ENCODE data around the gene ANKZF1. TPM values are rescaled to one million over a fixed set of nuclear protein-coding genes. Genes with fewer than 3 reads are reported as not detected.
"Not testable (repeated sequence)": the region's sequence is repeated elsewhere in the genome, so short reads cannot be mapped to it uniquely, and the experiment has no call there.

ANKZF1 gene
- total RNA-seq, 2 experiments from 2014 or later = 89.4 to 105 TPM

GRCh38 chr2:219258942-219259341 lies 29.3 kb downstream of the ANKZF1 start:
- not testable (repeated sequence) for H3K4me3 Mint-ChIP-seq; H3K36me3 Mint-ChIP-seq; H3K9me3 Mint-ChIP-seq (ENCODE audit: low read depth); DNase-seq; ATAC-seq; H3K27ac Mint-ChIP-seq; H3K4me1 Mint-ChIP-seq
- CTCF ChIA-PET = interaction anchor here (0.7 to 3.3 kb wide), 4 partner anchors 19 to 88 kb away, joined by 3 to 14 read pairs (median 6); no protein-coding TSS in a partner anchor
- peaks cover 17% of the 10 kb centered on the region for H3K27me3 Mint-ChIP-seq

- CTCF ChIA-PET = interaction anchor here (1.1 to 7.1 kb wide), 6 partner anchors 16 to 102 kb away, joined by 3 to 54 read pairs (median 4); partner anchors contain the start of genes ANKZF1, ATG9A, DNAJB2 and GLB1L
- DNase-seq = no peak
- no peaks in the 10 kb centered on the region for H3K36me3 Mint-ChIP-seq
- no peaks in the 10 kb centered on the region for H3K4me1 Mint-ChIP-seq
- H3K27ac Mint-ChIP-seq = no peak overlapping the region
- H3K4me3 Mint-ChIP-seq = no peak overlapping the region
- ATAC-seq = no peak
- H3K9me3 Mint-ChIP-seq (ENCODE audit: low read depth) = no peaks in the 10 kb centered on the region
- H3K27me3 Mint-ChIP-seq = peaks cover 17% of the 10 kb centered on the region
Observed at GRCh38 chr2:219261024-219261855, 31.6 kb downstream of the ANKZF1 start.

- CTCF ChIA-PET = interaction anchor here (1.7 to 7.1 kb wide), 3 partner anchors 11 to 29 kb away, joined by 7 to 54 read pairs (median 11); partner anchors contain the start of genes DNAJB2 and TUBA4A
- no peak for ATAC-seq
- H3K4me3 Mint-ChIP-seq = no peak overlapping the region
- H3K4me1 Mint-ChIP-seq = no peaks in the 10 kb centered on the region
- no peaks in the 10 kb centered on the region for H3K36me3 Mint-ChIP-seq
- H3K9me3 Mint-ChIP-seq (ENCODE audit: low read depth) = no peaks in the 10 kb centered on the region
- H3K27me3 Mint-ChIP-seq = peaks cover 6% of the 10 kb centered on the region
- no peak overlapping the region for H3K27ac Mint-ChIP-seq
- DNase-seq = no peak
Observed at GRCh38 chr2:219266232-219266631, 36.6 kb downstream of the ANKZF1 start.

GRCh38 chr2:219266886-219267285 lies 37.3 kb downstream of the ANKZF1 start:
- Mint-ChIP-seq H3K36me3 (no peaks in the 10 kb centered on the region), H3K27ac (no peak overlapping the region), H3K4me3 (no peak overlapping the region), H3K4me1 (no peaks in the 10 kb centered on the region), H3K27me3 (peaks cover 2% of the 10 kb centered on the region), H3K9me3 (ENCODE audit: low read depth) (no peaks in the 10 kb centered on the region)
- CTCF ChIA-PET = interaction anchor here (1.2 to 4.5 kb wide), 3 partner anchors 11 to 29 kb away, joined by 5 to 16 read pairs (median 11); partner anchors contain the start of genes DNAJB2 and TUBA4A
- no peak for ATAC-seq
- DNase-seq = no peak

- H3K9me3 Mint-ChIP-seq (ENCODE audit: low read depth) = no peaks in the 10 kb centered on the region
- ATAC-seq (no peak), DNase-seq (no peak)
- no peak overlapping the region for H3K27ac Mint-ChIP-seq
- CTCF ChIA-PET = interaction anchor here (2.5 to 4.5 kb wide), 2 partner anchors 10 to 27 kb away, joined by 8 to 16 read pairs; partner anchors contain the start of gene DNAJB2
- H3K4me1 Mint-ChIP-seq = no peaks in the 10 kb centered on the region
- no peak overlapping the region for H3K4me3 Mint-ChIP-seq
- H3K36me3 Mint-ChIP-seq = no peaks in the 10 kb centered on the region
- peaks cover 2% of the 10 kb centered on the region for H3K27me3 Mint-ChIP-seq
Observed at GRCh38 chr2:219268294-219268693, 38.7 kb downstream of the ANKZF1 start.

GRCh38 chr2:219269362-219270054 lies 39.9 kb downstream of the ANKZF1 start:
- no peak overlapping the region for H3K27ac Mint-ChIP-seq
- H3K27me3 Mint-ChIP-seq = peaks cover 2% of the 10 kb centered on the region
- no peaks in the 10 kb centered on the region for H3K9me3 Mint-ChIP-seq (ENCODE audit: low read depth)
- H3K4me1 Mint-ChIP-seq = no peaks in the 10 kb centered on the region
- no peak for ATAC-seq
- CTCF ChIA-PET = interaction anchor here (1.3 to 4.5 kb wide), 3 partner anchors 9 to 26 kb away, joined by 4 to 16 read pairs (median 8); partner anchors contain the start of gene DNAJB2
- H3K4me3 Mint-ChIP-seq = no peak overlapping the region
- DNase-seq = no peak
- no peaks in the 10 kb centered on the region for H3K36me3 Mint-ChIP-seq

GRCh38 chr2:219270055-219270372 lies 40.4 kb downstream of the ANKZF1 start:
- H3K36me3 Mint-ChIP-seq = no peaks in the 10 kb centered on the region
- H3K9me3 Mint-ChIP-seq (ENCODE audit: low read depth) = no peaks in the 10 kb centered on the region
- H3K27me3 Mint-ChIP-seq = peaks cover 2% of the 10 kb centered on the region
- H3K4me1 Mint-ChIP-seq = no peaks in the 10 kb centered on the region
- ATAC-seq (no peak), DNase-seq (no peak)
- no peak overlapping the region for H3K4me3 Mint-ChIP-seq
- no peak overlapping the region for H3K27ac Mint-ChIP-seq
- CTCF ChIA-PET = interaction anchor here (0.8 to 4.5 kb wide), 5 partner anchors 8 to 76 kb away, joined by 3 to 16 read pairs (median 4); partner anchors contain the start of gene DNAJB2

- no peak overlapping the region for H3K4me3 Mint-ChIP-seq
- no peaks in the 10 kb centered on the region for H3K9me3 Mint-ChIP-seq (ENCODE audit: low read depth)
- CTCF ChIA-PET = interaction anchor here (0.9 to 4.5 kb wide), 3 partner anchors 7 to 111 kb away, joined by 3 to 16 read pairs (median 3); partner anchors contain the start of genes DNAJB2 and NHEJ1
- peaks cover 2% of the 10 kb centered on the region for H3K27me3 Mint-ChIP-seq
- H3K27ac Mint-ChIP-seq = no peak overlapping the region
- H3K4me1 Mint-ChIP-seq = no peaks in the 10 kb centered on the region
- no peak for DNase-seq
- ATAC-seq = no peak
- H3K36me3 Mint-ChIP-seq = no peaks in the 10 kb centered on the region
Observed at GRCh38 chr2:219271021-219271420, 41.4 kb downstream of the ANKZF1 start.

- H3K4me1 Mint-ChIP-seq = peaks cover 3% of the 10 kb centered on the region
- H3K27me3 Mint-ChIP-seq = peaks cover 2% of the 10 kb centered on the region
- H3K36me3 Mint-ChIP-seq = no peaks in the 10 kb centered on the region
- no peak for DNase-seq
- H3K27ac Mint-ChIP-seq = no peak overlapping the region
- no peak overlapping the region for H3K4me3 Mint-ChIP-seq
- H3K9me3 Mint-ChIP-seq (ENCODE audit: low read depth) = no peaks in the 10 kb centered on the region
- CTCF ChIA-PET = interaction anchor here (1.3 to 14.8 kb wide), 2 partner anchors 10 to 20 kb away, joined by 3 to 260 read pairs; no protein-coding TSS in a partner anchor
- ATAC-seq = no peak
Observed at GRCh38 chr2:219272356-219272755, 42.8 kb downstream of the ANKZF1 start.

GRCh38 chr2:219272995-219273394 lies 43.4 kb downstream of the ANKZF1 start:
- CTCF ChIA-PET = interaction anchor here (1.0 to 14.8 kb wide), 3 partner anchors 11 to 26 kb away, joined by 3 to 260 read pairs (median 3); no protein-coding TSS in a partner anchor
- H3K27ac Mint-ChIP-seq = no peak overlapping the region
- ATAC-seq (no peak), DNase-seq (no peak)
- H3K36me3 Mint-ChIP-seq = no peaks in the 10 kb centered on the region
- H3K4me1 Mint-ChIP-seq = peaks cover 10% of the 10 kb centered on the region
- peaks cover 2% of the 10 kb centered on the region for H3K27me3 Mint-ChIP-seq
- H3K9me3 Mint-ChIP-seq (ENCODE audit: low read depth) = no peaks in the 10 kb centered on the region
- H3K4me3 Mint-ChIP-seq = no peak overlapping the region

- H3K27me3 Mint-ChIP-seq = peaks cover 2% of the 10 kb centered on the region
- no peak for DNase-seq
- H3K36me3 Mint-ChIP-seq = no peaks in the 10 kb centered on the region
- H3K9me3 Mint-ChIP-seq (ENCODE audit: low read depth) = no peaks in the 10 kb centered on the region
- no peak overlapping the region for H3K27ac Mint-ChIP-seq
- H3K4me1 Mint-ChIP-seq = peaks cover 19% of the 10 kb centered on the region
- CTCF ChIA-PET = interaction anchor here (1.0 to 14.8 kb wide), 4 partner anchors 18 to 154 kb away, joined by 3 to 260 read pairs (median 4); partner anchors contain the start of gene NHEJ1
- H3K4me3 Mint-ChIP-seq = no peak overlapping the region
- no peak for ATAC-seq
Observed at GRCh38 chr2:219273937-219274336, 44.3 kb downstream of the ANKZF1 start.

GRCh38 chr2:219274361-219274921 lies 44.8 kb downstream of the ANKZF1 start:
- peaks cover 20% of the 10 kb centered on the region for H3K4me1 Mint-ChIP-seq
- no peaks in the 10 kb centered on the region for H3K36me3 Mint-ChIP-seq
- ATAC-seq (no peak), DNase-seq (no peak)
- CTCF ChIA-PET = interaction anchor here (1.1 to 14.8 kb wide), 4 partner anchors 18 to 155 kb away, joined by 3 to 260 read pairs (median 4); partner anchors contain the start of gene NHEJ1
- no peaks in the 10 kb centered on the region for H3K9me3 Mint-ChIP-seq (ENCODE audit: low read depth)
- H3K27ac Mint-ChIP-seq = no peak overlapping the region
- H3K27me3 Mint-ChIP-seq = peaks cover 2% of the 10 kb centered on the region
- H3K4me3 Mint-ChIP-seq = no peak overlapping the region
